HUDEP-2 (cell line): Measurements from ENCODE around the gene COX7A2.

Experiments used
- DNase-seq, 76 experiments: peaks; one replicate each; lab custom pipeline; 2025; ENCODE audit not compliant: unreplicated experiment in 76 of 76; lab: John Stamatoyannopoulos, UW

Gene COX7A2

GRCh38 chr6:75202676-75203131, 40.9 kb downstream of the COX7A2 start:
- no peak for DNase-seq

- DNase-seq = no peak
Measured at GRCh38 chr6:75201901-75202672, 41.5 kb downstream of the COX7A2 start.

- DNase-seq = no peak
Measured at GRCh38 chr6:75201021-75201420, 42.6 kb downstream of the COX7A2 start.

- DNase-seq = no peak
Measured at GRCh38 chr6:75199889-75200288, 43.7 kb downstream of the COX7A2 start.

GRCh38 chr6:75196081-75196687, 47.4 kb downstream of the COX7A2 start:
- DNase-seq = no peak

- DNase-seq = no peak
Measured at GRCh38 chr6:75188221-75188925, 55.2 kb downstream of the COX7A2 start.
